Esophagus squamous epithelium (tissue), 4 donors: ENCODE measurements around the gene BET1L.

Source experiments
- POLR2A ChIP-seq, 4 donors: fragments of 450-650 bp; IDR thresholded peaks; one replicate each; pipeline ENCODE4 v1.6.1; 2017; ENCODE audit warnings: antibody characterized with exemption in 4 of 4, mild to moderate bottlenecking in 4 of 4, moderate library complexity in 3 of 4
- TF ChIP-seq, protein P1 (sequence below), 6 experiments: fragments of 450-650 bp in 4 of 6; fragments of 200-600 bp in 2 of 6; sonication (generic) in 2 of 6; IDR thresholded peaks; one replicate each; pipeline ENCODE4 v1.5.1; 2016 to 2019; ENCODE audit warnings: antibody characterized with exemption in 6 of 6, mild to moderate bottlenecking in 4 of 6, moderate library complexity in 4 of 6

DNA sequence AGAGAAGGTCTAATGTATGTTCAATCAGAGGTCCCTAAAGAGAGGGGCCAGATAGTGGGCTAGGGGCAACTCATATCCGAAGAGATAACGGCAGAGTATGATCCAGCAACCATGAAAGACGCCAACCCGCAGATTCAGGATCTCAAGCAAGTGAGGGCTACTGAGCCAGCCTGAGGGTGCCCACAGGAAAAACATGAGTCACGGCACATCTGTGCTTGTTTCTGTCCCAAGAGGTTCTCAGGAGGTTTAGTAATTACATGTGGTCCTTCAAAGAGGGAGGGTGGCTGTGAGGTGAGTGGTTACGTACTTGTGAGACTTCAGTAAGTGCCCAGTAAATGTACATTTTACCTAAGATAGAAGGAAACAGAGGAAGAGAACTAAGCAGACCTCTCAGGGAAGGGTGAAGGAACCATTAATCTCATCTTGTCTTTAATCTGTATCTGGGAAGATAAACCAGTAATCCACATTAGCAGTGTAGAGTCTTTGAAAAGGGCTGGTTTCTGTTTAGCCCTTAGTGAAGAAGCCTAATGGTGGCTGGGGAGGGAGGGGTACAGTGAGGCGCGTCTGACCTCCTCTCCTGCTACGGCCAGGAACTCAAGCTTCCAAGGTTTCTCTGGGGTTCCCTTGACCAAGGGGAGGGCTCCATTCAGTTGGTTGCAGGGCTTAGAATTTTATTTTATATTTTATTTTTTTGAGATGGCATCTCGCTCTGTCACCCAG lies 18.7 kb upstream of the BET1L start:
- TF ChIP-seq, protein P1, sequence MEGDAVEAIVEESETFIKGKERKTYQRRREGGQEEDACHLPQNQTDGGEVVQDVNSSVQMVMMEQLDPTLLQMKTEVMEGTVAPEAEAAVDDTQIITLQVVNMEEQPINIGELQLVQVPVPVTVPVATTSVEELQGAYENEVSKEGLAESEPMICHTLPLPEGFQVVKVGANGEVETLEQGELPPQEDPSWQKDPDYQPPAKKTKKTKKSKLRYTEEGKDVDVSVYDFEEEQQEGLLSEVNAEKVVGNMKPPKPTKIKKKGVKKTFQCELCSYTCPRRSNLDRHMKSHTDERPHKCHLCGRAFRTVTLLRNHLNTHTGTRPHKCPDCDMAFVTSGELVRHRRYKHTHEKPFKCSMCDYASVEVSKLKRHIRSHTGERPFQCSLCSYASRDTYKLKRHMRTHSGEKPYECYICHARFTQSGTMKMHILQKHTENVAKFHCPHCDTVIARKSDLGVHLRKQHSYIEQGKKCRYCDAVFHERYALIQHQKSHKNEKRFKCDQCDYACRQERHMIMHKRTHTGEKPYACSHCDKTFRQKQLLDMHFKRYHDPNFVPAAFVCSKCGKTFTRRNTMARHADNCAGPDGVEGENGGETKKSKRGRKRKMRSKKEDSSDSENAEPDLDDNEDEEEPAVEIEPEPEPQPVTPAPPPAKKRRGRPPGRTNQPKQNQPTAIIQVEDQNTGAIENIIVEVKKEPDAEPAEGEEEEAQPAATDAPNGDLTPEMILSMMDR (IDR thresholded peaks at IDR 0.05) = no peak
- TF ChIP-seq POLR2A (IDR thresholded peaks at IDR 0.05) = no peak
